Trophoblast cell (in vitro differentiated cells and primary cell): ENCODE measurements around the gene METTL23.

ENCODE experiments used
- DNase-seq, 2 donors: peaks; one replicate each; pipeline ENCODE4 v3.0.0-alpha.2; 2016
- H2AFZ ChIP-seq: 2 replicates; pipeline ENCODE4 v1.6.1; 2013; ENCODE audit warnings: low read length, moderate library complexity, mild to moderate bottlenecking; ENCODE audit not compliant: insufficient read depth, poor library complexity
- H2AK5ac ChIP-seq: 2 replicates; pipeline ENCODE4 v1.6.1; 2013; ENCODE audit warnings: mild to moderate bottlenecking, low read length
- H2BK120ac ChIP-seq: 2 replicates; pipeline ENCODE4 v1.6.1; 2013; ENCODE audit warnings: low read length, mild to moderate bottlenecking, moderate library complexity; ENCODE audit not compliant: insufficient read depth, poor library complexity
- H2BK12ac ChIP-seq: 2 replicates; pipeline ENCODE4 v1.6.1; 2013; ENCODE audit warnings: mild to moderate bottlenecking, low read length, moderate library complexity
- H2BK5ac ChIP-seq: 2 replicates; pipeline ENCODE4 v1.6.1; 2013; ENCODE audit warnings: low read length, low read depth, moderate library complexity, mild to moderate bottlenecking; ENCODE audit not compliant: poor library complexity
- H3K14ac ChIP-seq: 2 replicates; pipeline ENCODE4 v1.6.1; 2013; ENCODE audit warnings: mild to moderate bottlenecking, low read length
- H3K18ac ChIP-seq: 2 replicates; pipeline ENCODE4 v1.6.1; 2013; ENCODE audit warnings: mild to moderate bottlenecking, low read length
- H3K23ac ChIP-seq: 2 replicates; pipeline ENCODE4 v1.6.1; 2013; ENCODE audit warnings: low read length
- H3K27ac ChIP-seq: 2 replicates; pipeline ENCODE4 v1.5.1; 2013; ENCODE audit warnings: low read depth, mild to moderate bottlenecking, inconsistent platforms, low read length, moderate library complexity
- H3K27me3 ChIP-seq: 2 replicates; pipeline ENCODE4 v1.6.1; 2013; ENCODE audit warnings: inconsistent platforms, mild to moderate bottlenecking, low read length, moderate library complexity; ENCODE audit not compliant: insufficient read depth
- H3K36me3 ChIP-seq, 2 experiments: 1 replicate in 1 of 2; 2 replicates in 1 of 2; pipeline ENCODE4 v1.6.1; 2013; ENCODE audit warnings: low read length in 2 of 2, mild to moderate bottlenecking in 2 of 2, moderate library complexity in 1 of 2; ENCODE audit not compliant: insufficient read depth in 2 of 2, control insufficient read depth in 1 of 2
- H3K4ac ChIP-seq: 2 replicates; pipeline ENCODE4 v1.6.1; 2013; ENCODE audit warnings: low read depth, mild to moderate bottlenecking, low read length, moderate library complexity
- H3K4me1 ChIP-seq, 2 experiments: 1 replicate in 1 of 2; 2 replicates in 1 of 2; pipeline ENCODE4 v1.6.1; 2013; ENCODE audit warnings: low read length in 2 of 2, mild to moderate bottlenecking in 2 of 2, moderate library complexity in 1 of 2; ENCODE audit not compliant: insufficient read depth in 2 of 2, control insufficient read depth in 1 of 2
- H3K4me2 ChIP-seq: 2 replicates; pipeline ENCODE4 v1.6.1; 2013; ENCODE audit warnings: inconsistent platforms, mild to moderate bottlenecking, low read length, moderate library complexity
- H3K4me3 ChIP-seq: 2 replicates; pipeline ENCODE4 v1.5.1; 2013; ENCODE audit warnings: mild to moderate bottlenecking, low read depth, low read length, inconsistent platforms
- H3K79me1 ChIP-seq: one replicate; pipeline ENCODE4 v1.6.1; 2013; ENCODE audit warnings: low read length
- H3K79me2 ChIP-seq: 2 replicates; pipeline ENCODE4 v1.6.1; 2013; ENCODE audit warnings: low read length, mild to moderate bottlenecking; ENCODE audit not compliant: control insufficient read depth, insufficient read depth, poor library complexity
- H3K9ac ChIP-seq: 2 replicates; pipeline ENCODE4 v1.6.1; 2013; ENCODE audit warnings: mild to moderate bottlenecking, low read length
- H3K9me3 ChIP-seq: 2 replicates; pipeline ENCODE4 v1.6.1; 2013; ENCODE audit warnings: low read depth, mild to moderate bottlenecking, control low read depth, inconsistent platforms, low read length; ENCODE audit not compliant: insufficient read depth
- H4K12ac ChIP-seq: 2 replicates; pipeline ENCODE4 v1.6.1; 2013; ENCODE audit warnings: low read depth, mild to moderate bottlenecking, low read length, moderate library complexity
- H4K8ac ChIP-seq: 2 replicates; pipeline ENCODE4 v1.6.1; 2013; ENCODE audit warnings: low read depth, mild to moderate bottlenecking, low read length, moderate library complexity
- H4K91ac ChIP-seq: one replicate; pipeline ENCODE4 v1.6.1; 2013; ENCODE audit warnings: low read depth, mild to moderate bottlenecking, low read length, moderate library complexity
- WGBS: extraction: QIAGEN DNeasy Blood & Tissue Kit; methylation state at CpG from one replicate; pipeline ENCODE4 v1.1.7; 2013; ENCODE audit warnings: missing lambda C conversion rate; ENCODE audit not compliant: insufficient read length, insufficient coverage; ENCODE audit errors: extremely low coverage; 5-methylcytosine and 5-hydroxymethylcytosine counted together

The METTL23 gene

DNA sequence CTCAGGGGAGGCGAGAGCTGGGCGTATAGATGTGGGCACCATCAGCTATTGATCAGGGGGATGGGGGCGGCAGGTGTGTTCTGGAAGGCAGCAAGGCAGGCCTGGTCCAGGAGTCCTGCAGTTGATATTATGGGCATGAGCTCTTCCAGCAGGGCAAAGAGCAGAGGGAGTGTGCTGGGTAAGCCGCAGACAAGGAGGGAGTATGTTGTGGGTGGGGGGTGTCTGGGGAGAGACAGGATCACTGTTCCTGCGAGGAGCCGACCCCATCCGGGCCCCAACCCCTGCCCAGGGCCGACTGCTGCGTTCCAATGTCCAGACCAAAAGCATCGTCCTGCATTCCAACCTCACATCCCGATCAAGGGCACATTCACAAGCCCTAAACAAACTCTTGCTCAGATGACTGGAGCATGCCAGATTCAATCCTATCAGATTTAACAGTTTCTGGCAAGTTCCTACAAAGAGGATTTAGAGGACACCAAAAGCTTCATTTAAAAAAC lies 25.1 kb upstream of the METTL23 start:
- Histone ChIP-seq H3K9ac (no peak overlapping the region), H3K18ac (no peak overlapping the region), H4K12ac (no peak overlapping the region), H2BK120ac (no peak overlapping the region), H3K36me3 (peaks cover 0 to 2% of the 10 kb centered on the region in 2 experiments), H3K14ac (no peak overlapping the region), H3K4ac (no peak overlapping the region), H2BK12ac (no peak overlapping the region), H3K4me2 (peak overlapping the region; percentile 42), H3K23ac (no peak overlapping the region), H2AFZ (no peak overlapping the region), H3K9me3 (no peaks in the 10 kb centered on the region), H3K27ac (no peak overlapping the region), H3K79me1 (no peaks in the 10 kb centered on the region), H2AK5ac (no peak overlapping the region), H3K4me1 (peaks cover 12 to 14% of the 10 kb centered on the region in 2 experiments), H3K79me2 (no peaks in the 10 kb centered on the region), H3K4me3 (no peak overlapping the region), H3K27me3 (no peaks in the 10 kb centered on the region), H2BK5ac (no peak overlapping the region), H4K91ac (no peak overlapping the region), H4K8ac (no peak overlapping the region)
- peak in 1 of 2 donors; percentile 80 for DNase-seq
- WGBS, result no CpG with 5 or more reads among the region's 11 CpGs

DNA sequence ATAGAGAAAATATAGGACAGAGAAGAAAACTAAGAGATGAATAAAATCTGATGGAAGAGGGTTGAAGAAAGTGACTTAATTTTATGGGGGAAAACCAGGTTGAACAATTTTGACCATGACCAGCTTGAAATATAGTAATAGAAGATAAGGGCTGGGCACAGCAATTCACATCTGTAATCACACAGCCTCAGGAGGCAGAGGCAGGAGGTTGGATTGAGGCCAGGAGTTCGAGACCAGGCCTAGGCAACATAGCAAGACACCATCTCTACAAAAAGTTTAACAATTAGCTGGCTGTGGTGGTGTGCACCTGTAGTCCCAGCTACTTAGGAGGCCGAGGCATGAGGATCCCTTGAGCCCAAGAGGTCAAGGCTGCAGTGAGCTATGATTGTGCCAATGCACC lies 24.6 kb upstream of the METTL23 start:
- H4K8ac ChIP-seq, result no peak overlapping the region
- no peak overlapping the region for H3K18ac ChIP-seq
- H2BK5ac ChIP-seq, result no peak overlapping the region
- H2BK120ac ChIP-seq, result no peak overlapping the region
- H3K27ac ChIP-seq, result no peak overlapping the region
- H3K4me2 ChIP-seq, result no peak overlapping the region
- no peaks in the 10 kb centered on the region for H3K36me3 ChIP-seq
- H3K14ac ChIP-seq, result no peak overlapping the region
- H2BK12ac ChIP-seq, result no peak overlapping the region
- no peak overlapping the region for H2AK5ac ChIP-seq
- H3K9me3 ChIP-seq, result no peaks in the 10 kb centered on the region
- no peak overlapping the region for H4K91ac ChIP-seq
- no peaks in the 10 kb centered on the region for H3K27me3 ChIP-seq
- no peaks in the 10 kb centered on the region for H3K79me1 ChIP-seq
- no peak overlapping the region for H2AFZ ChIP-seq
- H4K12ac ChIP-seq, result no peak overlapping the region
- no peak overlapping the region for H3K4ac ChIP-seq
- no peak overlapping the region for H3K23ac ChIP-seq
- WGBS, result no CpG with 5 or more reads among the region's 2 CpGs
- H3K79me2 ChIP-seq, result no peaks in the 10 kb centered on the region
- no peak overlapping the region for H3K4me3 ChIP-seq
- peaks cover 12 to 14% of the 10 kb centered on the region in 2 experiments for H3K4me1 ChIP-seq
- DNase-seq, result no peak
- H3K9ac ChIP-seq, result no peak overlapping the region

- no peak overlapping the region for H2BK12ac ChIP-seq
- H2BK5ac ChIP-seq, result no peak overlapping the region
- H3K27me3 ChIP-seq, result no peaks in the 10 kb centered on the region
- no peak overlapping the region for H3K18ac ChIP-seq
- no peak overlapping the region for H3K4me2 ChIP-seq
- no peak overlapping the region for H4K12ac ChIP-seq
- H3K4ac ChIP-seq, result no peak overlapping the region
- no peaks in the 10 kb centered on the region for H3K36me3 ChIP-seq
- no peak for DNase-seq
- H3K79me1 ChIP-seq, result no peaks in the 10 kb centered on the region
- H3K27ac ChIP-seq, result no peak overlapping the region
- H3K4me1 ChIP-seq, result peaks cover 14 to 16% of the 10 kb centered on the region in 2 experiments
- H3K14ac ChIP-seq, result no peak overlapping the region
- no peak overlapping the region for H2AK5ac ChIP-seq
- no peaks in the 10 kb centered on the region for H3K79me2 ChIP-seq
- no peak overlapping the region for H3K9ac ChIP-seq
- H3K23ac ChIP-seq, result no peak overlapping the region
- H4K91ac ChIP-seq, result no peak overlapping the region
- no peak overlapping the region for H2AFZ ChIP-seq
- no peak overlapping the region for H2BK120ac ChIP-seq
- WGBS, result no CpG with 5 or more reads among the region's 10 CpGs
- no peak overlapping the region for H3K4me3 ChIP-seq
- H4K8ac ChIP-seq, result no peak overlapping the region
- H3K9me3 ChIP-seq, result no peaks in the 10 kb centered on the region
Observed at GRCh38 chr17:76702941-76703637, 23.6 kb upstream of the METTL23 start.

GRCh38 chr17:76704805-76705204 lies 21.8 kb upstream of the METTL23 start:
- Histone ChIP-seq H3K27me3 (no peaks in the 10 kb centered on the region), H3K27ac (no peak overlapping the region), H2BK120ac (no peak overlapping the region), H3K4ac (no peak overlapping the region), H4K91ac (no peak overlapping the region), H2AFZ (no peak overlapping the region), H3K4me3 (no peak overlapping the region), H3K23ac (no peak overlapping the region), H3K9ac (no peak overlapping the region), H3K79me2 (peaks cover 2% of the 10 kb centered on the region), H2AK5ac (no peak overlapping the region), H2BK12ac (no peak overlapping the region), H2BK5ac (no peak overlapping the region), H3K79me1 (peaks cover 4% of the 10 kb centered on the region), H3K4me1 (peaks cover 24 to 30% of the 10 kb centered on the region in 2 experiments), H3K18ac (no peak overlapping the region), H3K4me2 (no peak overlapping the region), H4K12ac (no peak overlapping the region), H3K36me3 (no peaks in the 10 kb centered on the region), H3K9me3 (no peaks in the 10 kb centered on the region), H4K8ac (no peak overlapping the region), H3K14ac (no peak overlapping the region)
- no peak for DNase-seq
- no CpG with 5 or more reads among the region's 4 CpGs for WGBS
